Transverse colon (tissue), 4 donors: ENCODE results near the gene CCDC85C. TPM values are rescaled to one million over a fixed set of nuclear protein-coding genes. Genes with fewer than 3 reads are reported as not detected.

Experiments used
- DNase-seq: peaks from one replicate; pipeline ENCODE4 v3.0.0-alpha.2; 2019
- H3K27ac ChIP-seq, 4 donors: fragments of 200-600 bp; sonication (generic); 2 replicates each; pipeline ENCODE4 v1.5.1; 2016 to 2018; ENCODE audit warnings: inconsistent platforms in 4 of 4
- H3K27me3 ChIP-seq: fragments of 200-600 bp; sonication (generic); 2 replicates; pipeline ENCODE4 v1.5.1; 2017; ENCODE audit warnings: inconsistent platforms
- H3K36me3 ChIP-seq, 4 donors: fragments of 200-600 bp; sonication (generic); 2 replicates each; pipeline ENCODE4 v1.5.1; 2017 to 2019; ENCODE audit warnings: inconsistent platforms in 4 of 4
- H3K4me1 ChIP-seq, 4 donors: fragments of 200-600 bp; sonication (generic); 2 replicates each; pipeline ENCODE4 v1.5.1; 2017 to 2020; ENCODE audit warnings: inconsistent platforms in 4 of 4
- H3K4me3 ChIP-seq, 4 donors: fragments of 200-600 bp; sonication (generic); 1 replicate in 1 of 4; 2 replicates in 3 of 4; pipeline versions ENCODE4 v1.5.1 to v1.6.1; 2017 to 2019; ENCODE audit warnings: inconsistent platforms in 4 of 4
- H3K9me3 ChIP-seq, 2 donors: fragments of 200-600 bp; sonication (generic); 2 replicates each; pipeline ENCODE4 v1.5.1; 2017 to 2019; ENCODE audit warnings: inconsistent platforms in 2 of 2
- CTCF ChIP-seq, 5 experiments: fragments of 200-600 bp in 3 of 5; fragments of 450-650 bp in 2 of 5; sonication (generic) in 3 of 5; IDR thresholded peaks; 1 replicate in 2 of 5; 2 replicates in 3 of 5; pipeline ENCODE4 v1.5.1; 2016 to 2017; ENCODE audit warnings: antibody characterized with exemption in 5 of 5, inconsistent platforms in 3 of 5, mild to moderate bottlenecking in 2 of 5, moderate library complexity in 1 of 5
- EP300 ChIP-seq: sonication (generic); formaldehyde crosslinking; IDR thresholded peaks from one replicate; pipeline ENCODE4 v1.6.1; 2017; ENCODE audit warnings: antibody characterized with exemption, low read depth
- POLR2A ChIP-seq: fragments of 450-650 bp; IDR thresholded peaks from one replicate; pipeline ENCODE4 v1.6.1; 2016; ENCODE audit warnings: antibody characterized with exemption, mild to moderate bottlenecking, moderate library complexity
- POLR2AphosphoS5 ChIP-seq, 3 donors: sonication (generic); formaldehyde crosslinking; IDR thresholded peaks; one replicate each; pipeline ENCODE4 v1.6.1; 2016; ENCODE audit warnings: antibody characterized with exemption in 3 of 3
- WGBS, 2 donors: methylation state at CpG; one replicate each; pipeline ENCODE4 v1.1.5; 2018; ENCODE audit warnings: low coverage in 1 of 2; 5-methylcytosine and 5-hydroxymethylcytosine counted together
- in situ Hi-C, 4 donors: fragments of 200-750 bp; cut with MboI; loops; one replicate each; pipeline versions ENCODE4 v1.15.0 to v1.15.1; 2017; ENCODE audit warnings: low sequenced_read_pairs in 3 of 4, low pct_ligation_motif_present in 1 of 4, low pct_unique_long_range_greater_than_20kb in 1 of 4
- intact Hi-C: fragments of 100-400 bp; cut with DNase I; formaldehyde crosslinking; loops from one replicate; pipeline ENCODE4 v1.15.1; 2023; ENCODE audit warnings: low total_unique reads
- total RNA-seq, 4 donors: library from RNA; depleted of rRNA; stranded (reverse); fragments of >200 nt; gene quantifications; one replicate each; pipeline ENCODE4 v1.1.0, GENCODE V29; 2016

CCDC85C gene
- total RNA-seq, 4 donors from 2014 or later = 19.3 to 55.4 (median 45.7) TPM

GRCh38 chr14:99532310-99532709, 71.7 kb downstream of the CCDC85C start:
- Histone ChIP-seq H3K27ac (no peak overlapping the region), H3K4me1 (peaks cover 3 to 24% (median 10%) of the 10 kb centered on the region in 4 donors), H3K4me3 (no peak overlapping the region), H3K27me3 (no peaks in the 10 kb centered on the region), H3K9me3 (no peaks in the 10 kb centered on the region), H3K36me3 (no peaks in the 10 kb centered on the region)
- in situ Hi-C loops = loop anchor here in 1 of 4 donors (25.0 kb wide), 1 partner anchor 355 kb away; no protein-coding TSS in a partner anchor
- 94% methylated on average over 5 of the region's 5 CpGs; no CpG with 5 or more reads in 1 of the 2 donors for WGBS, 2 donors
- intact Hi-C loops = no loop called here
- no peak for TF ChIP-seq EP300
- DNase-seq = no peak

GRCh38 chr14:99531251-99532096, 72.5 kb downstream of the CCDC85C start:
- TF ChIP-seq CTCF (IDR thresholded peaks at IDR 0.05) = no peak
- TF ChIP-seq POLR2A = no peak
- TF ChIP-seq POLR2AphosphoS5 (IDR thresholded peaks at IDR 0.05) = no peak
- H3K4me1 ChIP-seq = peaks cover 0 to 16% (median 4%) of the 10 kb centered on the region in 4 donors
- no peaks in the 10 kb centered on the region for H3K36me3 ChIP-seq
- 34 to 55% methylated on average over 9 to 14 of the region's 14 CpGs for WGBS, 2 donors
- no peaks in the 10 kb centered on the region for H3K27me3 ChIP-seq
- no peaks in the 10 kb centered on the region for H3K9me3 ChIP-seq
- no peak for DNase-seq
- H3K27ac ChIP-seq = peak overlapping the region; percentile 1 to 41 (median 16)
- H3K4me3 ChIP-seq = no peak overlapping the region
- intact Hi-C loops (no loop called here), in situ Hi-C loops (loop anchor here in 1 of 4 donors (25.0 kb wide), 1 partner anchor 356 kb away; no protein-coding TSS in a partner anchor)

- H3K9me3 ChIP-seq = no peaks in the 10 kb centered on the region
These were observed 73.4 kb downstream of the CCDC85C start for GRCh38 chr14:99530407-99531155.

GRCh38 chr14:99529899-99530298, 74.1 kb downstream of the CCDC85C start:
- H3K27ac ChIP-seq = no peak overlapping the region
- H3K36me3 ChIP-seq = no peaks in the 10 kb centered on the region
- in situ Hi-C loops = loop anchor here in 2 of 4 donors (5.0 to 25.0 kb wide), 2 partner anchors 97 to 357 kb away; no protein-coding TSS in a partner anchor
- peaks cover 12 to 18% (median 14%) of the 10 kb centered on the region in 4 donors for H3K4me1 ChIP-seq
- H3K4me3 ChIP-seq = no peak overlapping the region
- TF ChIP-seq CTCF (IDR thresholded peaks at IDR 0.05) = no peak
- TF ChIP-seq EP300 = no peak
- intact Hi-C loops = no loop called here
- DNase-seq = no peak
- WGBS, 2 donors = 77% methylated on average over 4 of the region's 4 CpGs; no CpG with 5 or more reads in 1 of the 2 donors
- H3K27me3 ChIP-seq = no peaks in the 10 kb centered on the region
- H3K9me3 ChIP-seq = no peaks in the 10 kb centered on the region

More at GRCh38 chr14:99530407-99531155, 73.4 kb downstream of the CCDC85C start:
- 91% methylated on average over 17 of the region's 19 CpGs; no CpG with 5 or more reads in 1 of the 2 donors for WGBS, 2 donors
- intact Hi-C loops = no loop called here
- H3K27me3 ChIP-seq = no peaks in the 10 kb centered on the region
- TF ChIP-seq POLR2AphosphoS5 (IDR thresholded peaks at IDR 0.05) (no peak), POLR2A (no peak), EP300 (no peak), CTCF (IDR thresholded peaks at IDR 0.05) (no peak)
- peak overlapping the region; percentile 1 to 41 (median 16) for H3K27ac ChIP-seq
- peaks cover 5 to 16% (median 7%) of the 10 kb centered on the region in 4 donors for H3K4me1 ChIP-seq
- no peak for DNase-seq
- H3K36me3 ChIP-seq = no peaks in the 10 kb centered on the region
- in situ Hi-C loops = loop anchor here in 1 of 4 donors (25.0 kb wide), 1 partner anchor 357 kb away; no protein-coding TSS in a partner anchor
- H3K4me3 ChIP-seq = no peak overlapping the region
